ENCODE measurements around the gene KLHL29.
"Not testable (repeated sequence)": the region's sequence is repeated elsewhere in the genome, so short reads cannot be mapped to it uniquely, and the experiment has no call there.

Gene KLHL29

DNA sequence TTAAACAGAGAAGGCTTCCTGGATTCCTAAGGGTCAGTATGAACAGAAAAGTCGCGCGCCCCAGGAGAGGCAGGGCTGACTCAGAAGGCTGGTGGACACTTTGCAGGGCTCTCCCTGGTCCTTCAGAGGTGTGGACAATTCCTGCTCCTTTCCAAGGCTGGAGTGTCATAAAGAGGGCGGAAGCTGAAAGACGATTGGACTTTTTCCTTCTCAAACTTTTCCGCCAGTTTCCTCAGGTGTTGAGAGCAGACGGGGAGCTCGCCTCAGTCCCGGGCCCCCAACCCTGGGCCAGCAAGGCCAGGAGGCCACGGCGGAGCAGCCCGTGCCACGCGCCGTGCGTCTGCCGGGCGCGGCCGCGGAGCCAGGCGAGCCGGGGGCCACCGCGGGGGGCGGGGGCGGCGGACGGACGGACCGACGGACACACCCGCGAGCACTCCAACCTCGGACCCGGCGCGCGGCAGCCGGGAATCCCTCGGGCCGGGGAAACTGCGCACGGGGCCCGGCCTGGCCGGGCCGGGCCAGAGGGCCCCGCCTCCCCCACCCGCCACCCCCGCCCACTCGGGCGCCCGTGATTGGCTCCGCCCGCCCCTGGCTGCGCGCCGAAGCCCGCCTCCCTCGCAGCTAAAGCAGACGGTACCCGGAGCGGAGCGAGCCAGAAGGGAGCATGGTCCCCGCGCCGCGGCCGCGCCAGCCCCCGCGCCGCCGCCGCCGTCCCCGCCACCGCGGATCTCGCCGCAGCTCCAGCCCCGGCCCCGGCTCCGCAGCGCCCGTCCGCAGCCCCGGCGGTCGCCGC is at the start of gene KLHL29:
Gene KLHL29 (plus strand): TSS at position 629 of the 793 bp plus-strand sequence. CDS start 177,018 bp downstream, outside the sequence.
- Histone ChIP-seq H3K36me3 (ENCODE audit: control insufficient read depth in 2 of 2, insufficient read depth in 2 of 2, low read length in 2 of 2) (no peaks in the 10 kb centered on the region), H3K9ac (ENCODE audit: low read depth in 1 of 2, low read length in 2 of 2) (peak within 1 kb of the TSS in 1 of 2 donors; percentile 63), H3K4me1 (ENCODE audit: control insufficient read depth in 2 of 2, insufficient read depth in 2 of 2, low read length in 2 of 2) (peaks cover 16 to 19% of the 10 kb centered on the region in 2 donors), H3K27me3 (ENCODE audit: control insufficient read depth in 2 of 2, insufficient read depth in 2 of 2, low read length in 2 of 2) (peaks cover 12 to 25% of the 10 kb centered on the region in 2 donors), H3K4me3 (ENCODE audit: low read length in 2 of 2) (peak within 1 kb of the TSS; percentile 67 to 73), H3K9me3 (ENCODE audit: control insufficient read depth in 2 of 2, low read length in 2 of 2) (no peaks in the 10 kb centered on the region), H3K27ac (ENCODE audit: low read depth in 2 of 2, low read length in 2 of 2) (peak within 1 kb of the TSS in 1 of 2 donors; percentile 48)

GRCh38 chr2:23335550-23335949 is 49.4 kb upstream of the KLHL29 start:
- Histone ChIP-seq H3K27me3 (ENCODE audit: control insufficient read depth in 2 of 2, insufficient read depth in 2 of 2, low read length in 2 of 2) (no peaks in the 10 kb centered on the region), H3K27ac (ENCODE audit: low read depth in 2 of 2, low read length in 2 of 2) (no peak overlapping the region), H3K9ac (ENCODE audit: low read depth in 1 of 2, low read length in 2 of 2) (no peak overlapping the region), H3K4me3 (ENCODE audit: low read length in 2 of 2) (no peak overlapping the region), H3K9me3 (ENCODE audit: control insufficient read depth in 2 of 2, low read length in 2 of 2) (no peaks in the 10 kb centered on the region), H3K4me1 (ENCODE audit: control insufficient read depth in 2 of 2, insufficient read depth in 2 of 2, low read length in 2 of 2) (no peaks in the 10 kb centered on the region), H3K36me3 (ENCODE audit: control insufficient read depth in 2 of 2, insufficient read depth in 2 of 2, low read length in 2 of 2) (no peaks in the 10 kb centered on the region)

- H3K9me3 ChIP-seq (ENCODE audit: control insufficient read depth in 2 of 2, low read length in 2 of 2) = no peaks in the 10 kb centered on the region
- no peaks in the 10 kb centered on the region for H3K27me3 ChIP-seq (ENCODE audit: control insufficient read depth in 2 of 2, insufficient read depth in 2 of 2, low read length in 2 of 2)
- H3K9ac ChIP-seq (ENCODE audit: low read depth in 1 of 2, low read length in 2 of 2) = no peak overlapping the region
- H3K4me3 ChIP-seq (ENCODE audit: low read length in 2 of 2) = no peak overlapping the region
- H3K4me1 ChIP-seq (ENCODE audit: control insufficient read depth in 2 of 2, insufficient read depth in 2 of 2, low read length in 2 of 2) = no peaks in the 10 kb centered on the region
- no peaks in the 10 kb centered on the region for H3K36me3 ChIP-seq (ENCODE audit: control insufficient read depth in 2 of 2, insufficient read depth in 2 of 2, low read length in 2 of 2)
- no peak overlapping the region for H3K27ac ChIP-seq (ENCODE audit: low read depth in 2 of 2, low read length in 2 of 2)
Measured at GRCh38 chr2:23342075-23342474, 42.9 kb upstream of the KLHL29 start.

- Histone ChIP-seq H3K36me3 (ENCODE audit: control insufficient read depth in 2 of 2, insufficient read depth in 2 of 2, low read length in 2 of 2) (no peaks in the 10 kb centered on the region), H3K9ac (ENCODE audit: low read depth in 1 of 2, low read length in 2 of 2) (no peak overlapping the region), H3K9me3 (ENCODE audit: control insufficient read depth in 2 of 2, low read length in 2 of 2) (no peaks in the 10 kb centered on the region), H3K4me1 (ENCODE audit: control insufficient read depth in 2 of 2, insufficient read depth in 2 of 2, low read length in 2 of 2) (no peaks in the 10 kb centered on the region), H3K27ac (ENCODE audit: low read depth in 2 of 2, low read length in 2 of 2) (no peak overlapping the region), H3K27me3 (ENCODE audit: control insufficient read depth in 2 of 2, insufficient read depth in 2 of 2, low read length in 2 of 2) (no peaks in the 10 kb centered on the region), H3K4me3 (ENCODE audit: low read length in 2 of 2) (no peak overlapping the region)
Measured at GRCh38 chr2:23346029-23346428, 39.0 kb upstream of the KLHL29 start.

DNA sequence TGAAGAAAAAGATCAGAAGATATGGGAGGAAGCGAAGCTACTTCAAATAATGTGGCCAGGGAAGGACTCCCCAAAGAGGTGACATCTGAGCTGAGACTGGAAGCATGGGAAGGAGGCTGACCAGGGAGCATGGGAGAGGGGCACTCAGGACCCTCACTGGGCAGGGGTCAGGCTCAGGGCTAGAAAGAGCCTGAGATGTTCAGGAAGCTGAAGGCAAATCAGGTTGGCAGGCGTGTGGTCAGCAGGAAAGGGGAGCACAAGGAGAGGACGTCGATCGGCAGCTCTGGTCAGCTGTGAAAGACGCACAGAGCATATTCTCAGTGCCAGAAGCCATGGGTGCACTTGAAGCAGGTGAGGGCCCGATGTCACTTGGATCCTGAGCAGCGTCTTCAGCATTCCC is 38.2 kb upstream of the KLHL29 start:
- Histone ChIP-seq H3K27me3 (ENCODE audit: control insufficient read depth in 2 of 2, insufficient read depth in 2 of 2, low read length in 2 of 2) (no peaks in the 10 kb centered on the region), H3K36me3 (ENCODE audit: control insufficient read depth in 2 of 2, insufficient read depth in 2 of 2, low read length in 2 of 2) (no peaks in the 10 kb centered on the region), H3K27ac (ENCODE audit: low read depth in 2 of 2, low read length in 2 of 2) (no peak overlapping the region), H3K4me3 (ENCODE audit: low read length in 2 of 2) (no peak overlapping the region), H3K4me1 (ENCODE audit: control insufficient read depth in 2 of 2, insufficient read depth in 2 of 2, low read length in 2 of 2) (no peaks in the 10 kb centered on the region), H3K9me3 (ENCODE audit: control insufficient read depth in 2 of 2, low read length in 2 of 2) (no peaks in the 10 kb centered on the region), H3K9ac (ENCODE audit: low read depth in 1 of 2, low read length in 2 of 2) (no peak overlapping the region)

DNA sequence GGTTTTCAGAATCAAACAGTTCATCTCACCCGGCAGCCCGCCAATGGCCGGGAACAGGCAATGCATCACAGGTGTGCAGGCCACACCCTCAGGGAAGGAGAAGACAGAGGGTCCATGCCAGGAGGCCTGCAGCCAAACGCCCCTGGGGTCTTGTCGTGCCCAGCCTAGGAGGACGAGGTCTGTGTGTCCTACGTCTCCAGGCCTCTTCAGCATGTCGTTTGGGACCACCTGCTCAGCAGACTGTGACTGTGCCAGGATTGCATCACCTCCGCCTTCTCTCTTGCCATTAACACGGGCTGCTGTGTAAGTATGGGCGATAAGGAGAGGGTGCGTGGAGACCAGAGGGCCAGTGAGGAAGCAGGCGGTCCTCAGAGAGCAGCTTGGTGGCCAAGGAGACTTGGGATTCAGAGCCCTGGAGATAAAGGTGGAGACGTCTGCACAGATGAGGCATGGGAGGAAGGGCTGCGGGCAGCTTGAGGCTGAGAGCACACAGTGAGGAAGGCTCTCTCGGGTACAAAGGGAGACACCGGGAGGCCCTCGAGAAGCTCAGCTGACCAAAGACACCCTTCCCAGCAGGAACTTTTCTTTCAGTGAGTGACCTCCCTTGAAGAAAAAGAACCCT is 37.4 kb upstream of the KLHL29 start:
- Histone ChIP-seq H3K9ac (ENCODE audit: low read depth in 1 of 2, low read length in 2 of 2) (no peak overlapping the region), H3K4me1 (ENCODE audit: control insufficient read depth in 2 of 2, insufficient read depth in 2 of 2, low read length in 2 of 2) (no peaks in the 10 kb centered on the region), H3K36me3 (ENCODE audit: control insufficient read depth in 2 of 2, insufficient read depth in 2 of 2, low read length in 2 of 2) (no peaks in the 10 kb centered on the region), H3K4me3 (ENCODE audit: low read length in 2 of 2) (no peak overlapping the region), H3K27me3 (ENCODE audit: control insufficient read depth in 2 of 2, insufficient read depth in 2 of 2, low read length in 2 of 2) (no peaks in the 10 kb centered on the region), H3K27ac (ENCODE audit: low read depth in 2 of 2, low read length in 2 of 2) (no peak overlapping the region), H3K9me3 (ENCODE audit: control insufficient read depth in 2 of 2, low read length in 2 of 2) (no peaks in the 10 kb centered on the region)

- not testable (repeated sequence) for H3K4me1 ChIP-seq (ENCODE audit: control insufficient read depth in 2 of 2, insufficient read depth in 2 of 2, low read length in 2 of 2); H3K9me3 ChIP-seq (ENCODE audit: control insufficient read depth in 2 of 2, low read length in 2 of 2); H3K9ac ChIP-seq (ENCODE audit: low read depth in 1 of 2, low read length in 2 of 2); H3K27ac ChIP-seq (ENCODE audit: low read depth in 2 of 2, low read length in 2 of 2); H3K27me3 ChIP-seq (ENCODE audit: control insufficient read depth in 2 of 2, insufficient read depth in 2 of 2, low read length in 2 of 2); H3K36me3 ChIP-seq (ENCODE audit: control insufficient read depth in 2 of 2, insufficient read depth in 2 of 2, low read length in 2 of 2); H3K4me3 ChIP-seq (ENCODE audit: low read length in 2 of 2)
Measured at GRCh38 chr2:23348093-23348481, 36.9 kb upstream of the KLHL29 start.

DNA sequence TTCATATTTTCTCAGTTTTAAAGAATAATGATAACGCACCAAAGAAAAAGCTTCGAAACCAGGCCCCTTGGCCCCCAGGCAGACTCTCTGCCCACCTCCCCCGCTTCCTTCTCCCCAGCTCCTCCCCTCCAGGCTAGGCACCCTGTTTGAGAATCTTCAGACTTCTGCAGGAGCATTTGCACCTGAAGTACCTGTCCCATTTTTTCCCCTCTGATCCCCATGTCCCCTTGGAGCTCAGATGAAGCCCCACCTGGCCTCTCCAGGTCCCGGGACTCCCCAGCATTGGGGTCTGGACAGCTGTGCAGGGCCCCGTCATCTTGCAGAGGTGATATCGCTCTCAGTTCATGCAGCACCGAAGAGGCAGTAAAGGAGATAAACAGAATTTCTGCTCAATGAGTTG is 35.5 kb upstream of the KLHL29 start:
- H3K9me3 ChIP-seq (ENCODE audit: control insufficient read depth in 2 of 2, low read length in 2 of 2) = no peaks in the 10 kb centered on the region
- H3K27me3 ChIP-seq (ENCODE audit: control insufficient read depth in 2 of 2, insufficient read depth in 2 of 2, low read length in 2 of 2) = no peaks in the 10 kb centered on the region
- H3K4me1 ChIP-seq (ENCODE audit: control insufficient read depth in 2 of 2, insufficient read depth in 2 of 2, low read length in 2 of 2) = no peaks in the 10 kb centered on the region
- H3K27ac ChIP-seq (ENCODE audit: low read depth in 2 of 2, low read length in 2 of 2) = no peak overlapping the region
- no peak overlapping the region for H3K4me3 ChIP-seq (ENCODE audit: low read length in 2 of 2)
- no peak overlapping the region for H3K9ac ChIP-seq (ENCODE audit: low read depth in 1 of 2, low read length in 2 of 2)
- no peaks in the 10 kb centered on the region for H3K36me3 ChIP-seq (ENCODE audit: control insufficient read depth in 2 of 2, insufficient read depth in 2 of 2, low read length in 2 of 2)

- H3K9me3 ChIP-seq (ENCODE audit: control insufficient read depth in 2 of 2, low read length in 2 of 2) = no peaks in the 10 kb centered on the region
- H3K27ac ChIP-seq (ENCODE audit: low read depth in 2 of 2, low read length in 2 of 2) = no peak overlapping the region
- H3K4me1 ChIP-seq (ENCODE audit: control insufficient read depth in 2 of 2, insufficient read depth in 2 of 2, low read length in 2 of 2) = no peaks in the 10 kb centered on the region
- H3K4me3 ChIP-seq (ENCODE audit: low read length in 2 of 2) = no peak overlapping the region
- H3K9ac ChIP-seq (ENCODE audit: low read depth in 1 of 2, low read length in 2 of 2) = no peak overlapping the region
- no peaks in the 10 kb centered on the region for H3K27me3 ChIP-seq (ENCODE audit: control insufficient read depth in 2 of 2, insufficient read depth in 2 of 2, low read length in 2 of 2)
- H3K36me3 ChIP-seq (ENCODE audit: control insufficient read depth in 2 of 2, insufficient read depth in 2 of 2, low read length in 2 of 2) = no peaks in the 10 kb centered on the region
Measured at GRCh38 chr2:23350041-23350791, 34.8 kb upstream of the KLHL29 start.

- Histone ChIP-seq H3K27ac (ENCODE audit: low read depth in 2 of 2, low read length in 2 of 2) (no peak overlapping the region), H3K4me3 (ENCODE audit: low read length in 2 of 2) (no peak overlapping the region)
Measured at GRCh38 chr2:23350792-23351355, 34.1 kb upstream of the KLHL29 start.

More at GRCh38 chr2:23350792-23351355, 34.1 kb upstream of the KLHL29 start:
- H3K36me3 ChIP-seq (ENCODE audit: control insufficient read depth in 2 of 2, insufficient read depth in 2 of 2, low read length in 2 of 2) = no peaks in the 10 kb centered on the region
- H3K4me1 ChIP-seq (ENCODE audit: control insufficient read depth in 2 of 2, insufficient read depth in 2 of 2, low read length in 2 of 2) = no peaks in the 10 kb centered on the region
- H3K9me3 ChIP-seq (ENCODE audit: control insufficient read depth in 2 of 2, low read length in 2 of 2) = no peaks in the 10 kb centered on the region
- no peaks in the 10 kb centered on the region for H3K27me3 ChIP-seq (ENCODE audit: control insufficient read depth in 2 of 2, insufficient read depth in 2 of 2, low read length in 2 of 2)
- H3K9ac ChIP-seq (ENCODE audit: low read depth in 1 of 2, low read length in 2 of 2) = no peak overlapping the region
